ENCODE results near the gene U2SURP.

U2SURP gene

DNA sequence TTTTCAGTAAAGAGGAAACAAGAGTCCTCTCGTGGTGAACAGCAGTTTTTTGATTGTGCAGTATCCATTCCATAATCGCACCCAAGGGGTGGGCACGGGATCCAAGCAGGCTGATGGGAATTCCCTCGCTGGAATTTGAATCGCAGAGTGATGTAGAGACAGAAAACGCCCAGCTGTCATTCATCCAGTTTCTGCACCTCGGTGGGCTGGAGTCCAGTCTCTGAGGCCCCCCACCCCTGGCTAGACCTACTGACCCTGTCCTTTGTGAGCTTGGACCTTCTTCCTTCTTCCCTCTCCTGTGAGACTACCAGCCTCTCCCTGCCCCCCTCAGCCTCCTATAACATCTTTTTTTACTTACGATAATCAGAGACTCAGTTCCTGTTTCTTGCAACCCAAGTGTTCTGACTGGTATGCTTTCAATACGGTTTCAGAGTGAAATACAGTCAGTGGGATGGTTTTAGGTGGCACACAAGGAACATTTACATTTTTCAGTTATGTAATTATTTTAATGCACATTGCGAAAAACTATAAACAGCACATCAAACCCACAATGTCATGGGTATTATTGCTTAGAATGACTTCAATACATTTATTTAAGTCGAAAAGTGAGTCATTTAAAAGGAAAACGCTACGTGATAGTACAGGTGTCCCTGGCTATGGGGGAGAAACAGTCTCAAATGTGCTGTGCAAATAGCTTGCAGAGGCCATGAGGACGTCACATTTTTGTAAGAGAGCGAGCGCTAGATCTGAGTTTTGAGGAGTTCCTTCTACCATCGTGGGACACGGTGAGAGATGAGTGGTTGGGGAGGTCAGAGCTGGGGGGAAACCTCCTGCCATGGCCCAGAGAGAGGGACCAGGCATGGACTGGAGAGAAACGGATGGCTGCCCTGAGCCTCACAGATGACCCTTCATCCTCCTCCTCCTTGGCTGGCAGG is 80.7 kb downstream of the U2SURP start:
- H3K9ac ChIP-seq (ENCODE audit: low read depth, low read length): no peak overlapping the region

DNA sequence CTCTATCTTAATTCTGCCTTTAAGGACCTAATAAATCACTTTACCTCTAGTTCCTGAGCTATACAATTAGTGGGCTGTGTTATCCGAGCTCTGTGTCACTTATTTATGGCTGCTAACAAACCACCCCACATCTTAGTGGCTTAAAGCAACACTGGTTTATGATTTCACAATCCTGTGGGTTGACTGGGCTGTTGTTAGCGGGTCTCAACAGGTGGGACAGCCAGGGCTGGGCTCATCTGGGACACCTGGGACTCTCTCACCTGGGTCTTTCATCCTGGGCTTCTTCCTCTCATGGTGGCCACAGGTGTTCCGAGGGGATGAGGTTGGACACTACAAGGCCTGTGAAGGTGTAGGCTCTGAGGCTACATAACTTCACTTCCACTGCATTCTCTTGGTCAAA is 82.4 kb downstream of the U2SURP start:
- peaks cover 5% of the 10 kb centered on the region; the same call in 1 of the 2 replicates for H3K9me3 ChIP-seq (ENCODE audit: control insufficient read depth, insufficient read depth, low read length)
- no peak overlapping the region for H3K9ac ChIP-seq (ENCODE audit: low read depth, low read length)
- no peaks in the 10 kb centered on the region for H3K36me3 ChIP-seq (ENCODE audit: insufficient read depth, low read length)
- no peaks in the 10 kb centered on the region for H3K4me1 ChIP-seq (ENCODE audit: insufficient read depth, low read length)

More for the DNA sequence above, 80.7 kb downstream of the U2SURP start:
- Histone ChIP-seq H3K4me1 (ENCODE audit: insufficient read depth, low read length) (no peaks in the 10 kb centered on the region), H3K36me3 (ENCODE audit: insufficient read depth, low read length) (no peaks in the 10 kb centered on the region), H3K9me3 (ENCODE audit: control insufficient read depth, insufficient read depth, low read length) (peaks cover 5% of the 10 kb centered on the region; the same call in 1 of the 2 replicates)

DNA sequence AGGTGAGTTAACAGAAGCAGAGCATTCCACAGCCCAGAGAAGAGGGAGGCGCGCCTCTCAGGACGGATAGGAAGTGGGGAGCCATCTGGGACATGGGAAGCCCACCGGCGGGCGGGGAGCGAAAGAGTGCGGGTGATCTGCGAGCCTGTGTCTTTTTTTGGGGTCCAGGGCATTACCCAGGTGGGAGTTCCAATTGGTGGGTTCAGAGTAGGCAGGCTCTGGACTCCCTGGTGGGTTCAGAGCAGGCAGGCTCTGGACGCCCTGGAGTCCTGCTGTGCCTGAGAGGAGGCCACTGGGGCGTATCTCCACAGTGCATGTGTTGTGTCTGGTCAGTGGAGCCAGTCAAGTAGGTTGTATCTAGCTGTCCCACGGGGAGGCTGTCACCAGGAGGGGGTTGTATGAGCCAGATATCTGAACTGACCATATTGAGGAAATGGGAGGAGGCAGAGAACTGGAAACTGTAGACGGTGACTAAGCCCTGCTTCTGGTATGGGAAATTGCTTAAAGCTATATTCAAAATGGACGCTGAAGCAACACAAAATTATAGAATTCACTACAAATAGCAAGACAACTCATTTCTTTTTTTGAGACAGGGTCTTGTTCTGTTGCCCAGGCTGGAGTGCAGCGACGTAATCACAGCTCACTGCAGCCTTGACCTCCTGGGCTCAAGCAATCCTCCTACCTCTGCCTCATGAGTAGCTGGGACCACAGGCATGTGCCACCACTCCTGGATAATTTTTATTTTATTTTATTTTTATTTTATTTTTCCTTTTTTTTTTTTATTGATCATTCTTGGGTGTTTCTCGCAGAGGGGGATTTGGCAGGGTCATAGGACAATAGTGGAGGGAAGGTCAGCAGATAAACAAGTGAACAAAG is 83.7 kb downstream of the U2SURP start:
- H3K9me3 ChIP-seq (ENCODE audit: control insufficient read depth, insufficient read depth, low read length): peaks cover 5% of the 10 kb centered on the region; the same call in 1 of the 2 replicates
- no peak overlapping the region for H3K9ac ChIP-seq (ENCODE audit: low read depth, low read length)
- no peaks in the 10 kb centered on the region for H3K4me1 ChIP-seq (ENCODE audit: insufficient read depth, low read length)
- H3K36me3 ChIP-seq (ENCODE audit: insufficient read depth, low read length): no peaks in the 10 kb centered on the region

DNA sequence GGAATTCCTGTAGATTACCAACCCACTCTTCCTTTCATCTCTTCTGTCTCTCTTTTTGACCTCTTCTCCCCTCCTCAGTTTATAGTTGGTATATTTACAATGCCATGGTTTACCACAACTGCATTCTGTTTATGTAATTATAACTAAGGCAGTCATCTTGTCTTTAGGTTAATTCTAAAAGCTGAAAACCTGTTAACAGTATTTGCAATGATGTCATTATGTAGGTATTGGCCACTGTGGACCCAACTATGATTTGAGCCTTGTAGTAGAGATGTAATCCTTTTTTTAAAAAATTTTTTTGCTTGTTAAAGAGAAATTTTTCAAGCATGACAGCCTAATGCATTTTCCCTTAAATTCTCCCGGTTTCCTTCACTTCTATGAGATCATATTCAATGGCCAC is 87.5 kb downstream of the U2SURP start:
- H3K9me3 ChIP-seq (ENCODE audit: control insufficient read depth, insufficient read depth, low read length): peaks cover 5% of the 10 kb centered on the region; the same call in 1 of the 2 replicates
- no peaks in the 10 kb centered on the region for H3K36me3 ChIP-seq (ENCODE audit: insufficient read depth, low read length)
- no peaks in the 10 kb centered on the region for H3K4me1 ChIP-seq (ENCODE audit: insufficient read depth, low read length)
- H3K9ac ChIP-seq (ENCODE audit: low read depth, low read length): no peak overlapping the region

DNA sequence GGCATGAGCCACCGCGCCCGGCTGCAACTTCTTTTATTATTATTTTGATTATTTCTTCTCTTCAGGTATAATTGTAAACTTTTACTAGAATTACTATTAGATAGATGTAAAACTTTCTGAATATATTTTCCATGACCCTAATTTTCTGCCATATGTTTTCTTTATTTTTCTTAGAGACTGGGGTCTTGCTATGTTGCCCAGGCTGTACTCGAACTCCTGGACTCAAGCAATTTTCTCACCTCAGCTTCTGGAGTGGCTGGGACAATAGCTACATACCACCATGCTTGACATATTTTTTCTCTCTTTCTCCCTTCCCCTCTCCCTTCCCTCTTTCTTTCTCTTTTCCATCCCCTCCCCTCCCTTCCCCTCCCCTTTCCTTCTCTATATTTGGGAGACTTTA is 88.6 kb downstream of the U2SURP start:
- Histone ChIP-seq H3K4me1 (ENCODE audit: insufficient read depth, low read length) (no peaks in the 10 kb centered on the region), H3K36me3 (ENCODE audit: insufficient read depth, low read length) (no peaks in the 10 kb centered on the region), H3K9ac (ENCODE audit: low read depth, low read length) (no peak overlapping the region), H3K9me3 (ENCODE audit: control insufficient read depth, insufficient read depth, low read length) (peaks cover under 1% of the 10 kb centered on the region; the same call in 1 of the 2 replicates)

DNA sequence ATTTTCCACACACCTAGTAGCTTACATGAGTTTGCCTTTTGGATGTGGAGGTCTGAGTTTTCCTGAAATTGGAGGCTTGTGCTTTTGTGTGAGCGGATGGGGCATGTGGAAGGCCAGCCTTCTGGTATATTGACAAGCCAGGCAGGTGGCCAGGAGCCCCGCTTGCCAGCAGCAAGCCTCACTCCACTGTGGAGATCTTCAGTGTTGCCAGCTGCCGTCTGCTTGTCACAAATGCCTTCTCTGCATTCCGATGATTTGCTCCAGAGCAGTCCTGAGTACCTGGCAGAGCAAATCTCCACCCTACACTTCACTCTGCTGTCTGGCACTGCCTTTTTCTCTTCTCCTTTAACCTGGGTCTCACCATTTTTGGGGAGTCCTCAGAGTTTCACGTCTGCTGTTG is 89.1 kb downstream of the U2SURP start:
- H3K9ac ChIP-seq (ENCODE audit: low read depth, low read length): no peak overlapping the region
- peaks cover under 1% of the 10 kb centered on the region; the same call in 1 of the 2 replicates for H3K9me3 ChIP-seq (ENCODE audit: control insufficient read depth, insufficient read depth, low read length)
- H3K36me3 ChIP-seq (ENCODE audit: insufficient read depth, low read length): no peaks in the 10 kb centered on the region
- H3K4me1 ChIP-seq (ENCODE audit: insufficient read depth, low read length): no peaks in the 10 kb centered on the region

DNA sequence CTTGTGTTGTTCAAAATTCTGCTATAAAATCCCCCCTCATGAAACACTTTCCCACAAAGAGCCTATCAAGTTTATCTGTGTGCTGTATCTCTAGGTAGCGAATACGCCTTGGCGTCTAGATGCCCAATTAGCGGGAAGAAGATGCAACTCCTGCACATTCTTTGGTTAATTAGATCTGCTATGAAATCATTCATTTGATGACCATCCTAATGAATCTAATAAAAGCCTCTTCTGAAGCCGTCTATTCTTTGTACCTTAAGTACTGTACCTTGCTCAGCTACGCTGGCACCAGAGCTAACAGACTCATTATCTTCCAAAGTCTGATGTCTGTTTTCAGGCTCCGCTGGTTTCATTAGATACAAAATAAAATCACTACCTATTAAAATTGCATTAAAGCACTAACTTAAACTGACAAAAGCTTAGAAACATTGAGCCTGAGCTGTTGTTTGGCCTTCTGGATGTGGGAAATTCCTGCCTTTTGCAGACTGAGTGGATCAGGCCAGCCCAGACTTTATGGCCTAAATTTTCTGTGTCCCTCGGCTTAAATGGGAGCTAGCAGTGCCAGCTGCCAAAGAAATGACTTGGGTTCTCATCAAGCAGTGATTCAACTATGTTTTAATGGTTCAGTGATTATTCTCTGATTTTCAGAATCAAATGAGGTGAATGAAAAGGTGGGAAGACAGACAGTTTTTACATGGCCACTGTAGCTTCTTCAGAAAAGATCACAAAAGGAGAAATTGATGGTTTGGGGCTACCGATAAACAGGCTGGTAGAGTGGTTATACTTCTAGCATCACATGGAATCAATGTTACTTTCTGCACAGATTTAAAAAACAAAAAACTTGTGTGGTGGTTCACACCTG is 89.8 kb downstream of the U2SURP start:
- Histone ChIP-seq H3K36me3 (ENCODE audit: insufficient read depth, low read length) (no peaks in the 10 kb centered on the region), H3K4me1 (ENCODE audit: insufficient read depth, low read length) (no peaks in the 10 kb centered on the region), H3K9me3 (ENCODE audit: control insufficient read depth, insufficient read depth, low read length) (peaks cover 8% of the 10 kb centered on the region), H3K9ac (ENCODE audit: low read depth, low read length) (no peak overlapping the region)

DNA sequence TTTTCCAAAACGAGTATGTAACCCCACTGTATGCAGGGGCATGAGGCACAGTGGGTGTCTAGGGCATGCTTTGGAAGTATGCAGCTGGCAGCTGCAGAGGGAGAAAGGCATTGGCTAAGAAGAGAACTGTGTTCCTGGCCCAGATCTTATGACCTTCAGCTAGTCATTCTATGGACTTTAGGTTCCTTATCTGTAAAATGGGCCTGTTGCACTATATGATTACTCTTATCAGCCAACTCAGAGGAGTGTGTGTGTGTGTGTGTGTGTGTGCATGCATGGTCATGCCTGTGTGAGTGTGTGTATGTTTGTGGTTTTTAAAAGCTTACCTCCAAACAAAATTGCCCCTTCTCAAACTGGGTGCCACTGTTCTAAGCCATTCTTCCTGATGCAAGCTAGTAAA is 90.8 kb downstream of the U2SURP start:
- Histone ChIP-seq H3K9ac (ENCODE audit: low read depth, low read length) (no peak overlapping the region), H3K9me3 (ENCODE audit: control insufficient read depth, insufficient read depth, low read length) (peaks cover 11% of the 10 kb centered on the region), H3K4me1 (ENCODE audit: insufficient read depth, low read length) (no peaks in the 10 kb centered on the region), H3K36me3 (ENCODE audit: insufficient read depth, low read length) (no peaks in the 10 kb centered on the region)

DNA sequence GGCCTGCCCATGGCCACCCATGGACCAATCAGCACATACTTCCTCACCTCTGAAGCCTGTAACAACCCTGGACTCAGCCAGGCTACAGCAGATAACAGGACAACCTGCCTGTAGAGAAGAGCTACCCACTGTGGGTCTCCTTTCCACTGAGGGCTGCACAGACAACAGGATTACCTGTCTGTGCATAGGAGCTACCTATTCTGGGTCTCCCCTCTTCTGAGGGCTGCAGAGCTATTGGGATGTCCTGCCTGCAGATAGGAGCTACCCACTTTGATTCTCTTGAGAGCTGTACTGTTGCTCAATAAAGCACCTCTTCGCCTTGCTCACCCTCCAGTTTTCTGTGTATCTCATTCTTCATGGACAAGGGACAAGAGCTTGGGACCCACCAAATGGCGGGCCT is 94.4 kb downstream of the U2SURP start:
- Histone ChIP-seq H3K9me3 (ENCODE audit: control insufficient read depth, insufficient read depth, low read length) (peaks cover 13% of the 10 kb centered on the region), H3K36me3 (ENCODE audit: insufficient read depth, low read length) (no peaks in the 10 kb centered on the region), H3K4me1 (ENCODE audit: insufficient read depth, low read length) (no peaks in the 10 kb centered on the region), H3K9ac (ENCODE audit: low read depth, low read length) (no peak overlapping the region)

DNA sequence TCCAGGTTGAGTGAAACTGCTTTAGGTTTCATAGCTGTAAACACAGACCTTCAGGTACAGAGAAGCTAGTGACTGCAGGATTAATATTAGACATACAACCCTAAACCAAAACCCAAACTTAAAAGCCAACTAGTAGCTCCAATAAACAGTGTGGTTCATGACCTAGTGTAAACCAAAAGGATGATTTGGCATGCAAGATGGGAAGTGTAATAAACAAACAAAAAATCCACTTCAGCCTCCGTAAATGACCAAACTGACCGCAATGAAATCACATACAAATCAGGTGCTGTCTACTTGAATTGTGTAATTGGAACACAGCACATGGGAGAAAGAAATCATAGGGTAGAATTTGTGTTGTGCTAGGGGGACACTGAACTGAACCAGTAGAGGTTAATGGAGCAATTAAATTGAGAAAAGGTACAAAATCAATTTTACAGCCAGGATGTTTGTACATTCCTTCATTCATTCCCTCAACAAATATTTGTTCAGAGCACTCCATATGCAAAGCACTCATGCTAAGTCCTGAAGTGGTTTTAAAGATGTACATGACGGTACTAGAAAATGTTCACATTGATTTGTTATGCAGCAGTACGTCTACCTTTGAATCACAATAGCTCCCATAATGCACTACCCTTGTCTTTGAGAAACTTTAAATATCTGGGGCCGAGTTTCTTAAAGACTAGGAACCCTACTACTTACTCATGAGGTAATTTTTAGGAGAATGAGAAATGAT is 96.8 kb downstream of the U2SURP start:
- H3K36me3 ChIP-seq (ENCODE audit: insufficient read depth, low read length): no peaks in the 10 kb centered on the region
- no peak overlapping the region for H3K9ac ChIP-seq (ENCODE audit: low read depth, low read length)
- no peaks in the 10 kb centered on the region for H3K4me1 ChIP-seq (ENCODE audit: insufficient read depth, low read length)
- H3K9me3 ChIP-seq (ENCODE audit: control insufficient read depth, insufficient read depth, low read length): peaks cover 13% of the 10 kb centered on the region

DNA sequence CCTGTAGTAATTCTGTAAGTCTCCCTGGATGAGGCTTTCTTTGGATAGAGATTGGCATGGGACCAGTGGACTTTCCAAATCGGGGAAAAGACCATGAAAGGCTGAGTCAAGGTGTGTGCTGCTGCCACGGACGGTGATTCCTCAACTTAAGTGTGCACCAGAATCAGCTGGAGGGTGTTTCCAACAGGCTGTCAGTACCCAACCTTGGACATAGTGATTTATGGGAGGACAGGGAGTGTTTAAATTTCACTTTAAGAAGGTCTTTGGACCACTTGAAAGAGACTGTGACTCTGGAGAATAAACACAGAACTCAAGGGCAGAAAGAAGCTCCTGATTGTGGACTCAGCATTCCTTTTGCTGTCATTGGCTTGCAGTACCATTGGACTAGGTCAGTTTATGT is 97.8 kb downstream of the U2SURP start:
- H3K9ac ChIP-seq (ENCODE audit: low read depth, low read length): no peak overlapping the region
- no peaks in the 10 kb centered on the region for H3K4me1 ChIP-seq (ENCODE audit: insufficient read depth, low read length)
- H3K9me3 ChIP-seq (ENCODE audit: control insufficient read depth, insufficient read depth, low read length): peaks cover 15% of the 10 kb centered on the region
- no peaks in the 10 kb centered on the region for H3K36me3 ChIP-seq (ENCODE audit: insufficient read depth, low read length)

DNA sequence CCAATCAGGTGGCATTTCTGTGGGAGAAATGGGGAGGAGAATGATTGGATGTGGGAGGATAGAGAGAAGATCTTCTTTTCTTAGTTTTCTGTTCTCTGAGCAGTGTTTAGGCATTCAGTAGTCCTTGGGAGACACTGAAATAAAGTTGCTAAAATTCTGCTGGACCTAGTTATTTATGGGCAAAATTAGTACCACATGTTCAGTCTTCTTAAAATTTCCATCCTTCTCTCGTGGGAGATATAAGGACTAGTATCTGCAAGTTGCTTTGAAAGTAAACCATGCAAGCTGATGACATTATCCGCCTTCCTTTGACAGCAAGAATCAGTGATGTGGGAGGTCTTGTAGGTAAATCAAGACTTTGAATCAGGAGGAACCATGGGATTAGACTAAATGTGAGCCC is 98.3 kb downstream of the U2SURP start:
- H3K9me3 ChIP-seq (ENCODE audit: control insufficient read depth, insufficient read depth, low read length): peaks cover 19% of the 10 kb centered on the region
- H3K9ac ChIP-seq (ENCODE audit: low read depth, low read length): no peak overlapping the region
- no peaks in the 10 kb centered on the region for H3K36me3 ChIP-seq (ENCODE audit: insufficient read depth, low read length)
- H3K4me1 ChIP-seq (ENCODE audit: insufficient read depth, low read length): no peaks in the 10 kb centered on the region

DNA sequence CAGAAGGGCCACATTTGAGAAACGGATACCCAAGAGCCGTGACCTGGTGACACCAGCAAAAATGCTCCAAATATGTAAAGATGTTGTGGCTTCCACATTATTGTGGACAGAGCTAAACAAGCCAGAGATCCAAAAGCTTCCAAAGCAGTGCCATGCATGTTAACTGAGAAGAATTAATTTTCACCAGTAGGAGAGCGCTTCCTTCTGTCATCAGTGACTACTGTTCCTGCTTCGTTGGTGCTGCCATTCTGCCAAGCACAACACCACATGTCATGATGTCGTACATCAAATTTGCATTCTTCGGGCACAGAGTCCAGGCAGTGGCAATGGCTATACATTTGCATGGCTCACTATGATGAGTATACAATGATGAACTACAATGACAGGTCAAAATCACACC is 99.1 kb downstream of the U2SURP start:
- H3K36me3 ChIP-seq (ENCODE audit: insufficient read depth, low read length): no peaks in the 10 kb centered on the region
- no peak overlapping the region for H3K9ac ChIP-seq (ENCODE audit: low read depth, low read length)
- H3K9me3 ChIP-seq (ENCODE audit: control insufficient read depth, insufficient read depth, low read length): peaks cover 22% of the 10 kb centered on the region
- H3K4me1 ChIP-seq (ENCODE audit: insufficient read depth, low read length): no peaks in the 10 kb centered on the region
